ENCODE data around the gene LRRC23.

The LRRC23 gene

DNA sequence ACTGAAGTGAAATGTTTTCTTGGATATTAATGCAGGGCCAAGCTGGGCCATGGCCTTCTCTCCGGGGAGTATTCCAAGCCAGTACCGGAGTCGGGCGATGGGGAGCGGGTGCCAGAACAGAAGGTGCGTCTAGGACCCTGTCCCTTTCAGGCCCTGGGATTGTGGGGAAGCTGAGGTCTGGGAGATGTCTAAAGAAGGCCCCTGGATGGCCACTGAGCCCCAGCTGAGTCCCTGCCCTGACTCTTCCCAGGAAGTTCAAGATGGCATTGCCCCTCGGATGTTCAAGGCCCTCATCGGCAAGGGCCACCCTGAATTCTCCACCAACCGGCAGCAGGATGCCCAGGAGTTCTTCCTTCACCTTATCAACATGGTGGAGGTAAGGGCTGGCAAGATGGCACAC, 44.5 kb upstream of the LRRC23 start:
- TF ChIP-seq POLR2AphosphoS5 (IDR thresholded peaks at IDR 0.05; ENCODE audit: low read depth) (no peak), SPI1 (IDR thresholded peaks at IDR 0.05; ENCODE audit: borderline replicate concordance, low read depth) (no peak), GABPA (IDR thresholded peaks at IDR 0.05; ENCODE audit: low read depth) (no peak)
- TF ChIP-seq, protein P1, sequence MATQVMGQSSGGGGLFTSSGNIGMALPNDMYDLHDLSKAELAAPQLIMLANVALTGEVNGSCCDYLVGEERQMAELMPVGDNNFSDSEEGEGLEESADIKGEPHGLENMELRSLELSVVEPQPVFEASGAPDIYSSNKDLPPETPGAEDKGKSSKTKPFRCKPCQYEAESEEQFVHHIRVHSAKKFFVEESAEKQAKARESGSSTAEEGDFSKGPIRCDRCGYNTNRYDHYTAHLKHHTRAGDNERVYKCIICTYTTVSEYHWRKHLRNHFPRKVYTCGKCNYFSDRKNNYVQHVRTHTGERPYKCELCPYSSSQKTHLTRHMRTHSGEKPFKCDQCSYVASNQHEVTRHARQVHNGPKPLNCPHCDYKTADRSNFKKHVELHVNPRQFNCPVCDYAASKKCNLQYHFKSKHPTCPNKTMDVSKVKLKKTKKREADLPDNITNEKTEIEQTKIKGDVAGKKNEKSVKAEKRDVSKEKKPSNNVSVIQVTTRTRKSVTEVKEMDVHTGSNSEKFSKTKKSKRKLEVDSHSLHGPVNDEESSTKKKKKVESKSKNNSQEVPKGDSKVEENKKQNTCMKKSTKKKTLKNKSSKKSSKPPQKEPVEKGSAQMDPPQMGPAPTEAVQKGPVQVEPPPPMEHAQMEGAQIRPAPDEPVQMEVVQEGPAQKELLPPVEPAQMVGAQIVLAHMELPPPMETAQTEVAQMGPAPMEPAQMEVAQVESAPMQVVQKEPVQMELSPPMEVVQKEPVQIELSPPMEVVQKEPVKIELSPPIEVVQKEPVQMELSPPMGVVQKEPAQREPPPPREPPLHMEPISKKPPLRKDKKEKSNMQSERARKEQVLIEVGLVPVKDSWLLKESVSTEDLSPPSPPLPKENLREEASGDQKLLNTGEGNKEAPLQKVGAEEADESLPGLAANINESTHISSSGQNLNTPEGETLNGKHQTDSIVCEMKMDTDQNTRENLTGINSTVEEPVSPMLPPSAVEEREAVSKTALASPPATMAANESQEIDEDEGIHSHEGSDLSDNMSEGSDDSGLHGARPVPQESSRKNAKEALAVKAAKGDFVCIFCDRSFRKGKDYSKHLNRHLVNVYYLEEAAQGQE (IDR thresholded peaks at IDR 0.05; ENCODE audit: insufficient replicate concordance, low read depth): no peak
- TF ChIP-seq, protein P2, sequence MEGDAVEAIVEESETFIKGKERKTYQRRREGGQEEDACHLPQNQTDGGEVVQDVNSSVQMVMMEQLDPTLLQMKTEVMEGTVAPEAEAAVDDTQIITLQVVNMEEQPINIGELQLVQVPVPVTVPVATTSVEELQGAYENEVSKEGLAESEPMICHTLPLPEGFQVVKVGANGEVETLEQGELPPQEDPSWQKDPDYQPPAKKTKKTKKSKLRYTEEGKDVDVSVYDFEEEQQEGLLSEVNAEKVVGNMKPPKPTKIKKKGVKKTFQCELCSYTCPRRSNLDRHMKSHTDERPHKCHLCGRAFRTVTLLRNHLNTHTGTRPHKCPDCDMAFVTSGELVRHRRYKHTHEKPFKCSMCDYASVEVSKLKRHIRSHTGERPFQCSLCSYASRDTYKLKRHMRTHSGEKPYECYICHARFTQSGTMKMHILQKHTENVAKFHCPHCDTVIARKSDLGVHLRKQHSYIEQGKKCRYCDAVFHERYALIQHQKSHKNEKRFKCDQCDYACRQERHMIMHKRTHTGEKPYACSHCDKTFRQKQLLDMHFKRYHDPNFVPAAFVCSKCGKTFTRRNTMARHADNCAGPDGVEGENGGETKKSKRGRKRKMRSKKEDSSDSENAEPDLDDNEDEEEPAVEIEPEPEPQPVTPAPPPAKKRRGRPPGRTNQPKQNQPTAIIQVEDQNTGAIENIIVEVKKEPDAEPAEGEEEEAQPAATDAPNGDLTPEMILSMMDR (IDR thresholded peaks at IDR 0.05; ENCODE audit: insufficient read depth, low read length): no peak
- no peaks in the 10 kb centered on the region for H3K27me3 ChIP-seq (ENCODE audit: insufficient read depth, poor library complexity, severe bottlenecking)
- H3K4me3 ChIP-seq (replicated peaks; ENCODE audit: insufficient read depth, low read length): no peak overlapping the region
- no peak for DNase-seq (ENCODE audit: low read depth in 1 of 2, low spot score in 1 of 2)
- H3K27ac ChIP-seq (replicated peaks): no peak overlapping the region

DNA sequence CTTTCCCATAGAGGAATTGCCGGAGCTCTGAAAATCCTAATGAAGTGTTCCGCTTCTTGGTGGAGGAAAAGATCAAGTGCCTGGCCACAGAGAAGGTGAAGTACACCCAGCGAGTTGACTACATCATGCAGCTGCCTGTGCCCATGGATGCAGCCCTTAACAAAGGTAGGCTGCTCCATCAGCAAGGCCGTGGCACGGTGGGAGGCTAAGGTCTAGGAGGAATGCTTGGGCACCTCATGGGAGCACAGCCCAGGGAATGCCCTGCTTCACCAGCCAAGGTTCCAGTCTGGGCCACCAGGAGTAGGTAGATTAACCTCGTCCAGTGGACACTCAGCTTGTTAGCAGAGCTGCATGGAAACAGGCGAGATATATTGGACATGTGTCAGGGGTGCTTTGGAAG, 43.7 kb upstream of the LRRC23 start:
- Histone ChIP-seq H3K27ac (replicated peaks) (no peak overlapping the region), H3K4me3 (replicated peaks; ENCODE audit: insufficient read depth, low read length) (no peak overlapping the region), H3K27me3 (ENCODE audit: insufficient read depth, poor library complexity, severe bottlenecking) (no peaks in the 10 kb centered on the region)
- DNase-seq (ENCODE audit: low read depth in 1 of 2, low spot score in 1 of 2): no peak
- no peak for TF ChIP-seq GABPA (IDR thresholded peaks at IDR 0.05; ENCODE audit: low read depth)
- TF ChIP-seq, protein P2 (IDR thresholded peaks at IDR 0.05; ENCODE audit: insufficient read depth, low read length): no peak
- no peak for TF ChIP-seq POLR2AphosphoS5 (IDR thresholded peaks at IDR 0.05; ENCODE audit: low read depth)
- TF ChIP-seq, protein P1 (IDR thresholded peaks at IDR 0.05; ENCODE audit: insufficient replicate concordance, low read depth): no peak
- TF ChIP-seq SPI1 (IDR thresholded peaks at IDR 0.05; ENCODE audit: borderline replicate concordance, low read depth): no peak

DNA sequence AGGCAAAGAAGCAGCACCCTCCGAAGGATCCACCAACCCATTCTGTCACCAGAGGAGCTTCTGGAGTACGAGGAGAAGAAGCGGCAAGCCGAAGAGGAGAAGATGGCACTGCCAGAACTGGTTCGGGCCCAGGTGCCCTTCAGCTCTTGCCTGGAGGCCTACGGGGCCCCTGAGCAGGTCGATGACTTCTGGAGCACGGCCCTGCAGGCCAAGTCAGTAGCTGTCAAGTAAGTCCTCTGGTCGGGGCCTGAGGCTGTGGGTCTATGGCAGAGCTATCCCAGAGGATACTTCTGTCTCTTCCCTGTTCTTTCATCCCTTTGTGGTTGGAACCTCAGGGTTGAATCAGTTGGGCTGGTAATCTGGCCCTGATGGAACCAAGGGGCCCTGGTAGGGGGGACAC, 43.2 kb upstream of the LRRC23 start:
- TF ChIP-seq POLR2AphosphoS5 (IDR thresholded peaks at IDR 0.05; ENCODE audit: low read depth): no peak
- TF ChIP-seq, protein P2 (IDR thresholded peaks at IDR 0.05; ENCODE audit: insufficient read depth, low read length): no peak
- TF ChIP-seq, protein P1 (IDR thresholded peaks at IDR 0.05; ENCODE audit: insufficient replicate concordance, low read depth): no peak
- TF ChIP-seq SPI1 (IDR thresholded peaks at IDR 0.05; ENCODE audit: borderline replicate concordance, low read depth): no peak
- Histone ChIP-seq H3K4me3 (replicated peaks; ENCODE audit: insufficient read depth, low read length) (no peak overlapping the region), H3K27ac (replicated peaks) (no peak overlapping the region), H3K27me3 (ENCODE audit: insufficient read depth, poor library complexity, severe bottlenecking) (no peaks in the 10 kb centered on the region)
- no peak for DNase-seq (ENCODE audit: low read depth in 1 of 2, low spot score in 1 of 2)
